Lower leg skin (tissue), 3 donors: Measurements from ENCODE around the gene HOXD10.

Experiments used
- POLR2A ChIP-seq, 2 donors: fragments of 450-650 bp; IDR thresholded peaks; one replicate each; pipeline ENCODE4 v1.6.1; 2016 to 2017; ENCODE audit warnings: antibody characterized with exemption in 2 of 2, mild to moderate bottlenecking in 1 of 2, moderate library complexity in 1 of 2
- TF ChIP-seq, protein P1 (sequence below), 3 donors: fragments of 450-650 bp; IDR thresholded peaks; one replicate each; pipeline ENCODE4 v1.5.1; 2016; ENCODE audit warnings: antibody characterized with exemption in 3 of 3, mild to moderate bottlenecking in 3 of 3, moderate library complexity in 2 of 3

DNA sequence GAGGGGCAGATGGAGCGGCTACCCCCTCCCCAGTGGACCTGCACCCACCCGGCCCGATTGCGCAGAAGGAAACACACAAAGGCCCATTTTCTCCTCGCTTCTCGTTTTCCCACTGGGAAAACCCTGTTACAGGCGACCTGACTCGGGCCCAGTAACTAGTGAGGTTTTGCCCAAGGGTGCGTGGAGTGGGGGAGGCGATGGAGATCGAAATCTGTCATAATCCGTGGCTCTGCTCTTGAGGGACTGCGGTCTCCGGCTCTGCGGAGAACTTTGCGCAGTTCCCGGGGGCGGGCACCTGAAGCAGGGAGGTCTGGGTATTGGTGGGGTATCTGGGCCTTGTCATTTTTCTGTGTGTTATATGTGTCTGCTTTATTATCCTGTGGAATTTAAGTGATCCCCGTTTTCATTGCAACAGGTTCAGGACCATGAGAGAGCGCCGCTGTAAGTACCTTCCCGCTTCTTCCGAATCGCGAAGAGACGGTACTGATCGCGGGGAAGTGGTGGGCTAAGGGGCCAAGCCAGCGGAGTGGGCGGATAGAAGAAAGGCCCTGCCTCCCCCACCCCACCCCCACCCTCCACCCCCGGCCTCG, 30.7 kb downstream of the HOXD10 start:
- TF ChIP-seq, protein P1, sequence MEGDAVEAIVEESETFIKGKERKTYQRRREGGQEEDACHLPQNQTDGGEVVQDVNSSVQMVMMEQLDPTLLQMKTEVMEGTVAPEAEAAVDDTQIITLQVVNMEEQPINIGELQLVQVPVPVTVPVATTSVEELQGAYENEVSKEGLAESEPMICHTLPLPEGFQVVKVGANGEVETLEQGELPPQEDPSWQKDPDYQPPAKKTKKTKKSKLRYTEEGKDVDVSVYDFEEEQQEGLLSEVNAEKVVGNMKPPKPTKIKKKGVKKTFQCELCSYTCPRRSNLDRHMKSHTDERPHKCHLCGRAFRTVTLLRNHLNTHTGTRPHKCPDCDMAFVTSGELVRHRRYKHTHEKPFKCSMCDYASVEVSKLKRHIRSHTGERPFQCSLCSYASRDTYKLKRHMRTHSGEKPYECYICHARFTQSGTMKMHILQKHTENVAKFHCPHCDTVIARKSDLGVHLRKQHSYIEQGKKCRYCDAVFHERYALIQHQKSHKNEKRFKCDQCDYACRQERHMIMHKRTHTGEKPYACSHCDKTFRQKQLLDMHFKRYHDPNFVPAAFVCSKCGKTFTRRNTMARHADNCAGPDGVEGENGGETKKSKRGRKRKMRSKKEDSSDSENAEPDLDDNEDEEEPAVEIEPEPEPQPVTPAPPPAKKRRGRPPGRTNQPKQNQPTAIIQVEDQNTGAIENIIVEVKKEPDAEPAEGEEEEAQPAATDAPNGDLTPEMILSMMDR (IDR thresholded peaks at IDR 0.05) = no peak
- no peak for TF ChIP-seq POLR2A (IDR thresholded peaks at IDR 0.05)
